Testis (tissue), 3 donors: ENCODE results near the gene HMHB1. TPM values are rescaled to one million over a fixed set of nuclear protein-coding genes. Genes with fewer than 3 reads are reported as not detected.

ENCODE experiments used
- DNase-seq: peaks from one replicate; pipeline ENCODE4 v3.0.0-alpha.2; 2019
- H3K27ac ChIP-seq, 2 donors: fragments of 200-600 bp; sonication (generic); one replicate each; pipeline ENCODE4 v1.5.1; 2019
- H3K27me3 ChIP-seq: fragments of 200-600 bp; sonication (generic); one replicate; pipeline ENCODE4 v1.5.1; 2019
- H3K36me3 ChIP-seq: fragments of 200-600 bp; sonication (generic); one replicate; pipeline ENCODE4 v1.5.1; 2017; ENCODE audit warnings: low read depth; ENCODE audit errors: missing control alignments
- H3K4me1 ChIP-seq: fragments of 200-600 bp; sonication (generic); one replicate; pipeline ENCODE4 v1.5.1; 2019
- H3K4me3 ChIP-seq, 2 donors: fragments of 200-600 bp; sonication (generic); one replicate each; pipeline ENCODE4 v1.5.1; 2017 to 2019
- H3K9me3 ChIP-seq: fragments of 200-600 bp; sonication (generic); one replicate; pipeline ENCODE4 v1.5.1; 2017
- POLR2A ChIP-seq: fragments of 450-650 bp; IDR thresholded peaks from one replicate; pipeline ENCODE4 v1.6.1; 2017; ENCODE audit warnings: antibody characterized with exemption, mild to moderate bottlenecking, moderate library complexity
- WGBS, 2 donors: methylation state at CpG; one replicate each; pipeline ENCODE4 v1.1.5; 2018; 5-methylcytosine and 5-hydroxymethylcytosine counted together
- intact Hi-C: fragments of 100-400 bp; cut with DNase I; formaldehyde crosslinking; loops from one replicate; pipeline ENCODE4 v1.15.1; 2023; ENCODE audit warnings: low total_unique reads
- polyA plus RNA-seq: library from polyadenylated mRNA; stranded (reverse); fragments of 350-450 nt; fragmentation: Illumina TruSeq; extraction: RNeasy Lipid Tissue Mini Kit (QIAGEN cat#74804); gene quantifications from one replicate; pipeline ENCODE4 v1.2.3, GENCODE V29; 2014; ENCODE audit warnings: low read depth, low replicate concordance; ENCODE audit not compliant: insufficient read depth
- total RNA-seq, 2 donors: library from RNA; depleted of rRNA; stranded (reverse); fragments of >200 nt; gene quantifications; one replicate each; pipeline ENCODE4 v1.2.3, GENCODE V29; 2016
- TF ChIP-seq, protein P1 (sequence below), 3 experiments: fragments of 450-650 bp in 2 of 3; fragments of 200-600 bp in 1 of 3; sonication (generic) in 1 of 3; IDR thresholded peaks; one replicate each; pipeline ENCODE4 v1.5.1; 2016 to 2019; ENCODE audit warnings: antibody characterized with exemption in 3 of 3, mild to moderate bottlenecking in 2 of 3, moderate library complexity in 1 of 3

The HMHB1 gene
- total and polyA plus RNA-seq, 3 donors from 2014 or later = 2.7 TPM; not detected in 2

DNA sequence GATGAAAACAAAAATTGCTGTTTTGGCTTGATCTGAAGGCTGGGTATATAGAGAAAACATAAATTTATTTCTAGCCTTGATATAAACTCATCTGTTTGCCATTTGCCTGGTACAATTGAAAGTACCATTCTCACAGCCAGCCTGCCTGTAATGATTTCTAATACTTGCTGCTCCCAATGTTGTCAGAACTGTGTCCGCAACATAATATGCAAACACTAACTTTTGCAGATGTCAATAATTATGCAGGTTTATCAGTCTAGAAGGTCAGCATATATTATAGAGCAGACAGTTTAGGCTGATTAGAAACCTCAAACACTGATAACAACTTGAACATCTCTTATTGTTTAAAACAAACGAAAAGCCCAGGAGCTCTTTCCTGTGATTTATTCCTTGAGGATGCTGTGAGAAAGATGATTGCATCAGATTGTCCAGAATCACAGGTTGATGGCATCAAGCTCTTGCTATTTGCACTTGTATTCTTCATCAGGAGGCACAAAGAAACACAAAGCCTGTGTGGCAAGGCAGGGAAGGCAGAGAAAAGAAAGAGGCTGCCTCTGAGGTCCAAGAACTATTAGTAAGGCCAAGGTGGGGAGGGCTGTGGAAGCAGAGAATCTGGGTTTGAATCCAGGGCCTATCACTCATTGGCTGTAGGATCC, 21.4 kb upstream of the HMHB1 start:
- H3K36me3 ChIP-seq = no peaks in the 10 kb centered on the region
- H3K4me3 ChIP-seq = no peak overlapping the region
- TF ChIP-seq POLR2A = no peak
- TF ChIP-seq, protein P1, sequence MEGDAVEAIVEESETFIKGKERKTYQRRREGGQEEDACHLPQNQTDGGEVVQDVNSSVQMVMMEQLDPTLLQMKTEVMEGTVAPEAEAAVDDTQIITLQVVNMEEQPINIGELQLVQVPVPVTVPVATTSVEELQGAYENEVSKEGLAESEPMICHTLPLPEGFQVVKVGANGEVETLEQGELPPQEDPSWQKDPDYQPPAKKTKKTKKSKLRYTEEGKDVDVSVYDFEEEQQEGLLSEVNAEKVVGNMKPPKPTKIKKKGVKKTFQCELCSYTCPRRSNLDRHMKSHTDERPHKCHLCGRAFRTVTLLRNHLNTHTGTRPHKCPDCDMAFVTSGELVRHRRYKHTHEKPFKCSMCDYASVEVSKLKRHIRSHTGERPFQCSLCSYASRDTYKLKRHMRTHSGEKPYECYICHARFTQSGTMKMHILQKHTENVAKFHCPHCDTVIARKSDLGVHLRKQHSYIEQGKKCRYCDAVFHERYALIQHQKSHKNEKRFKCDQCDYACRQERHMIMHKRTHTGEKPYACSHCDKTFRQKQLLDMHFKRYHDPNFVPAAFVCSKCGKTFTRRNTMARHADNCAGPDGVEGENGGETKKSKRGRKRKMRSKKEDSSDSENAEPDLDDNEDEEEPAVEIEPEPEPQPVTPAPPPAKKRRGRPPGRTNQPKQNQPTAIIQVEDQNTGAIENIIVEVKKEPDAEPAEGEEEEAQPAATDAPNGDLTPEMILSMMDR (IDR thresholded peaks at IDR 0.05) = no peak
- no peak overlapping the region for H3K27ac ChIP-seq
- H3K27me3 ChIP-seq = no peaks in the 10 kb centered on the region
- H3K9me3 ChIP-seq = no peaks in the 10 kb centered on the region
- intact Hi-C loops = no loop called here
- H3K4me1 ChIP-seq = no peaks in the 10 kb centered on the region
- DNase-seq = no peak
- WGBS, 2 donors = 81 to 89% methylated on average over 2 of the region's 2 CpGs

GRCh38 chr5:143791848-143792731, 19.9 kb upstream of the HMHB1 start:
- H3K4me1 ChIP-seq = no peaks in the 10 kb centered on the region
- H3K9me3 ChIP-seq = no peaks in the 10 kb centered on the region
- H3K36me3 ChIP-seq = no peaks in the 10 kb centered on the region
- no peak overlapping the region for H3K4me3 ChIP-seq
- 62 to 63% methylated on average over 10 of the region's 10 CpGs for WGBS, 2 donors
- TF ChIP-seq, protein P1 (IDR thresholded peaks at IDR 0.05) = no peak
- TF ChIP-seq POLR2A = no peak
- peak overlapping the region in 1 of 2 donors; percentile 29 for H3K27ac ChIP-seq
- H3K27me3 ChIP-seq = no peaks in the 10 kb centered on the region
- DNase-seq = no peak
- intact Hi-C loops = no loop called here

DNA sequence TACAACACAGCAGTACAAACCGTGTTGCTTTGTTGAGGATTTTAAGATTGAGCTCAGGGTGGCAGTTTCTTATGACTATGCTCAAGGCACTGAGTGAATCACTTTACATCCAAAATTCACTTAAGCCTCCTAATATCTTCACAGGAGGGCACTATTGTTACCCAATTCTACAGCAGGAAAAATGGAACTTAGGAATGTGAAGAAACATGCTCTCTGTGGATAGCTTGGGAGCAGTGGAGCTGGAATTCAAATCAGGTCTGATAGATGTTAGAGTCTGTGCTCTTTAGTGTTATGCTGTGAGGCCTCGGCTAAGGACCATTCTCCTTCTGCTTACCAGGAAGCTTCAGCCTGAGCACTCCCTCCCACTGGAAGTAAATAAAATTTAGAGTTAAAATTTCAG, 18.7 kb upstream of the HMHB1 start:
- TF ChIP-seq POLR2A = no peak
- TF ChIP-seq, protein P1 (IDR thresholded peaks at IDR 0.05) = no peak
- intact Hi-C loops = no loop called here

GRCh38 chr5:143796125-143796524, 15.8 kb upstream of the HMHB1 start:
- no peak for TF ChIP-seq POLR2A
- TF ChIP-seq, protein P1 (IDR thresholded peaks at IDR 0.05) = no peak
- no peaks in the 10 kb centered on the region for H3K9me3 ChIP-seq
- H3K4me1 ChIP-seq = no peaks in the 10 kb centered on the region
- no peak for DNase-seq
- intact Hi-C loops = no loop called here
- WGBS, 2 donors = 48 to 54% methylated on average over 4 of the region's 4 CpGs
- H3K36me3 ChIP-seq = no peaks in the 10 kb centered on the region
- no peak overlapping the region for H3K27ac ChIP-seq
- H3K4me3 ChIP-seq = no peak overlapping the region
- H3K27me3 ChIP-seq = no peaks in the 10 kb centered on the region

More for the DNA sequence above, 18.7 kb upstream of the HMHB1 start:
- H3K4me1 ChIP-seq = no peaks in the 10 kb centered on the region
- no peaks in the 10 kb centered on the region for H3K9me3 ChIP-seq
- 64 to 91% methylated on average over 2 of the region's 2 CpGs for WGBS, 2 donors
- no peaks in the 10 kb centered on the region for H3K27me3 ChIP-seq
- H3K27ac ChIP-seq = no peak overlapping the region
- no peaks in the 10 kb centered on the region for H3K36me3 ChIP-seq
- no peak for DNase-seq
- no peak overlapping the region for H3K4me3 ChIP-seq
